Progenitor cell of endocrine pancreas (in vitro differentiated cells): ENCODE results near the gene FNBP1. TPM values are rescaled to one million over a fixed set of nuclear protein-coding genes. Genes with fewer than 3 reads are reported as not detected.

ENCODE experiments used
- DNase-seq: peaks from one replicate; pipeline ENCODE4 v3.0.0; 2021; ENCODE audit warnings: low spot score; ENCODE audit not compliant: unreplicated experiment
- H3K27ac Mint-ChIP-seq: 2 replicates; pipeline ENCODE4 v1.8.0; 2021; ENCODE audit warnings: mild to moderate bottlenecking, moderate library complexity, mixed read lengths
- H3K27me3 Mint-ChIP-seq: 2 replicates; pipeline ENCODE4 v1.8.0; 2021; ENCODE audit warnings: mixed read lengths
- H3K36me3 Mint-ChIP-seq: 2 replicates; pipeline ENCODE4 v1.8.0; 2022; ENCODE audit warnings: mixed read lengths; ENCODE audit not compliant: insufficient read depth
- H3K4me1 Mint-ChIP-seq: 2 replicates; pipeline ENCODE4 v1.8.0; 2021; ENCODE audit warnings: low read depth, mixed read lengths
- H3K4me3 Mint-ChIP-seq: 2 replicates; pipeline ENCODE4 v1.8.0; 2021; ENCODE audit warnings: low read depth, mild to moderate bottlenecking, moderate library complexity, mixed read lengths
- H3K9me3 Mint-ChIP-seq: 2 replicates; pipeline ENCODE4 v1.8.0; 2021; ENCODE audit warnings: low read depth, mixed read lengths
- total RNA-seq: library from RNA; stranded (reverse); gene quantifications from 2 replicates; pipeline ENCODE4 v1.2.1, GENCODE V29; 2021
- TF ChIP-seq, protein P1 (sequence below): fragments of 200-600 bp; sonication (generic); IDR thresholded peaks from one replicate; pipeline ENCODE4 v1.5.0; 2021; ENCODE audit warnings: antibody characterized with exemption, mild to moderate bottlenecking; ENCODE audit not compliant: unreplicated experiment

FNBP1 gene
- total RNA-seq, 1 donor from 2014 or later, result 44.1 TPM

DNA sequence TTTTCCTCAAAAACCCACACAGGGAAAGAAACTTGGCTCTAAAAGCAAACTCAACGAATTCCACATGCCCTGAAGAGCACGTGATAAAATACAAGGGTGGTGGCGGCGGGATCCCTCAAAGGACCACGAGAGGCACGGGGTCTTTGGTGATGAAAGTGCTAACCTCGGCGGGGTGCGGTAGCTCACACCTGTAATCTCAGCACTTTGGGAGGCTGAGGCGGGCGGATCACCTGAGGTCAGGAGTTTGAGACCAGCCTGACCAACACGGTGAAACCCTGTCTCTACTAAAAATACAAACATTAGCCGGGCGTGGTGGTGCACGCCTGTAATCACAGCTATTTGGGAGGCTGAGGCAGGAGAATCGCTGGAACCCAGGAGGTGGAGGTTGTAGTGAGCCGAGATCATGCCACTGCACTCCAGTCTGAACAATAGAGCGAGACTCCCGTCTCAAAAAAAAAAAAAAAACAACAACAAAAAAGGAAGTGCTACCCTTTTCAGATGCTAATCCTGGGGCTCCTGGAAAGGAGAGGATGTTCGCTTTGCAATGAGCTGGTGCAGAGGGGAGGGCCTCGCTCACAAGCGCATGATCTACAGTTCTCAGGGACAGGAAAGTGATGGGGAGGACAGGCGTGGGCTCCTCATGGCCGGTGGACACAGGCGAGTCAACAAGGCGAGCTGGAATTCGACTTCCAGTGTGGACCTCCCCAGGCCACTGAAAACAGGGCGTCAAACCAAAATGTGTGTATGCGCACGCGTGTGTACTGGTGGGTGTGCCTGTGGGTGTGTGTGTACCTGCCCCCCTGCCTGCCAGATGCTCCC is 153.7 kb downstream of the FNBP1 start:
- peaks cover 17% of the 10 kb centered on the region for H3K36me3 Mint-ChIP-seq
- H3K4me3 Mint-ChIP-seq, result no peak overlapping the region
- DNase-seq, result no peak
- no peaks in the 10 kb centered on the region for H3K9me3 Mint-ChIP-seq
- TF ChIP-seq, protein P1, sequence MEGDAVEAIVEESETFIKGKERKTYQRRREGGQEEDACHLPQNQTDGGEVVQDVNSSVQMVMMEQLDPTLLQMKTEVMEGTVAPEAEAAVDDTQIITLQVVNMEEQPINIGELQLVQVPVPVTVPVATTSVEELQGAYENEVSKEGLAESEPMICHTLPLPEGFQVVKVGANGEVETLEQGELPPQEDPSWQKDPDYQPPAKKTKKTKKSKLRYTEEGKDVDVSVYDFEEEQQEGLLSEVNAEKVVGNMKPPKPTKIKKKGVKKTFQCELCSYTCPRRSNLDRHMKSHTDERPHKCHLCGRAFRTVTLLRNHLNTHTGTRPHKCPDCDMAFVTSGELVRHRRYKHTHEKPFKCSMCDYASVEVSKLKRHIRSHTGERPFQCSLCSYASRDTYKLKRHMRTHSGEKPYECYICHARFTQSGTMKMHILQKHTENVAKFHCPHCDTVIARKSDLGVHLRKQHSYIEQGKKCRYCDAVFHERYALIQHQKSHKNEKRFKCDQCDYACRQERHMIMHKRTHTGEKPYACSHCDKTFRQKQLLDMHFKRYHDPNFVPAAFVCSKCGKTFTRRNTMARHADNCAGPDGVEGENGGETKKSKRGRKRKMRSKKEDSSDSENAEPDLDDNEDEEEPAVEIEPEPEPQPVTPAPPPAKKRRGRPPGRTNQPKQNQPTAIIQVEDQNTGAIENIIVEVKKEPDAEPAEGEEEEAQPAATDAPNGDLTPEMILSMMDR, result no peak
- no peaks in the 10 kb centered on the region for H3K27me3 Mint-ChIP-seq
- peaks cover 7% of the 10 kb centered on the region for H3K4me1 Mint-ChIP-seq
- no peak overlapping the region for H3K27ac Mint-ChIP-seq

GRCh38 chr9:129888293-129889121 is 154.5 kb downstream of the FNBP1 start:
- H3K4me1 Mint-ChIP-seq, result peaks cover 11% of the 10 kb centered on the region
- no peaks in the 10 kb centered on the region for H3K9me3 Mint-ChIP-seq
- no peak overlapping the region for H3K27ac Mint-ChIP-seq
- TF ChIP-seq, protein P1, result no peak
- peaks cover 14% of the 10 kb centered on the region for H3K36me3 Mint-ChIP-seq
- no peaks in the 10 kb centered on the region for H3K27me3 Mint-ChIP-seq
- H3K4me3 Mint-ChIP-seq, result no peak overlapping the region
- DNase-seq, result no peak

- no peak overlapping the region for H3K27ac Mint-ChIP-seq
- H3K4me1 Mint-ChIP-seq, result peaks cover 11% of the 10 kb centered on the region
- no peaks in the 10 kb centered on the region for H3K9me3 Mint-ChIP-seq
- H3K36me3 Mint-ChIP-seq, result peaks cover 14% of the 10 kb centered on the region
- H3K27me3 Mint-ChIP-seq, result no peaks in the 10 kb centered on the region
- DNase-seq, result no peak
- TF ChIP-seq, protein P1, result no peak
- H3K4me3 Mint-ChIP-seq, result no peak overlapping the region
Measured at GRCh38 chr9:129887334-129888292, 155.4 kb downstream of the FNBP1 start.

- Mint-ChIP-seq H3K27ac (no peak overlapping the region), H3K9me3 (no peaks in the 10 kb centered on the region), H3K4me1 (peaks cover 11% of the 10 kb centered on the region)
Measured at GRCh38 chr9:129886226-129887174, 156.5 kb downstream of the FNBP1 start.

More at GRCh38 chr9:129886226-129887174, 156.5 kb downstream of the FNBP1 start:
- Mint-ChIP-seq H3K4me3 (no peak overlapping the region), H3K27me3 (no peaks in the 10 kb centered on the region), H3K36me3 (peaks cover 14% of the 10 kb centered on the region)
- no peak for DNase-seq
- TF ChIP-seq, protein P1, result no peak
